Upper lobe of right lung (tissue), 1 donor: ENCODE measurements around the gene PLAC1. TPM values are rescaled to one million over a fixed set of nuclear protein-coding genes. Genes with fewer than 3 reads are reported as not detected.

Experiments used
- ATAC-seq: fragments of 200-7000 bp; cut with Tn5 transposase; one replicate; pipeline ENCODE4 v1.9.1; 2020; ENCODE audit warnings: mild to moderate bottlenecking, moderate library complexity
- DNase-seq: peaks from one replicate; pipeline ENCODE4 v3.0.0-alpha.2; 2020
- H3K27ac ChIP-seq: fragments of 200-600 bp; one replicate; pipeline ENCODE4 v1.8.0; 2022
- H3K27me3 ChIP-seq: fragments of 200-600 bp; one replicate; pipeline ENCODE4 v1.8.0; 2022; ENCODE audit warnings: mild to moderate bottlenecking
- H3K36me3 ChIP-seq: fragments of 200-600 bp; one replicate; pipeline ENCODE4 v1.8.0; 2022
- H3K4me1 ChIP-seq: fragments of 200-600 bp; one replicate; pipeline ENCODE4 v1.8.0; 2022
- H3K4me3 ChIP-seq: fragments of 200-600 bp; one replicate; pipeline ENCODE4 v1.8.0; 2022; ENCODE audit warnings: mild to moderate bottlenecking
- H3K9me3 ChIP-seq: fragments of 200-600 bp; one replicate; pipeline ENCODE4 v1.8.0; 2022
- intact Hi-C: fragments of 100-400 bp; cut with DNase I; formaldehyde crosslinking; loops from one replicate; pipeline ENCODE4 v1.11.0; 2022
- total RNA-seq: library from RNA; stranded (reverse); fragmentation: NEBNext Ultra II Directional; extraction: Animal tissue kit (Norgen Biotek cat#: 25700); gene quantifications from one replicate; pipeline ENCODE4 v1.2.1, GENCODE V29; 2021
- TF ChIP-seq, protein P1 (sequence below): fragments of 200-600 bp; IDR thresholded peaks from one replicate; pipeline ENCODE4 v1.8.0; 2022; ENCODE audit warnings: antibody characterized with exemption
- donor health status: DM: no; HTN: yes; CAD: no; lungs with severe emphysema.

PLAC1 gene
- total RNA-seq, 1 donor from 2014 or later, result not detected

DNA sequence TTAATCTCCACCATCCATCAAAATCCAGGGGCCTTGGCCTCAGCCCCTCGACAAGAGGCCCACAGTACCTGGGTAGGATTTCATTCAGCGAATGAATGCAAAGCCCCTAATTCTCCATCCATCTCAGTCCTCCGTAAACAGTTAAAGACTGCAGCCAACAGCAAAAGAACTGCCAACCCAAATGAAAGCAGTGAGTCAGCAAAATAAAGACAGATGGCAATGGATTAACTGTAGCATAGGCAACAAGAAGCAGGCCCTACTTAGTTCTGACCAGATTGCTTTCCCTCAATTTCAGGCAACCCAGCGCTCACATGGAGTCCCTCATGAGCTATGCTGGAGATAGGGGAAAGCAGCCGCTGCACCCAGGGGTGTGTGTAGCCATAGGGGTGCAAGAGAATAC is 21.4 kb downstream of the PLAC1 start:
- intact Hi-C loops, result no loop called here
- H3K4me3 ChIP-seq, result no peak overlapping the region
- H3K27me3 ChIP-seq, result no peaks in the 10 kb centered on the region
- DNase-seq (no peak), ATAC-seq (no peak)
- H3K36me3 ChIP-seq, result no peaks in the 10 kb centered on the region
- TF ChIP-seq, protein P1, sequence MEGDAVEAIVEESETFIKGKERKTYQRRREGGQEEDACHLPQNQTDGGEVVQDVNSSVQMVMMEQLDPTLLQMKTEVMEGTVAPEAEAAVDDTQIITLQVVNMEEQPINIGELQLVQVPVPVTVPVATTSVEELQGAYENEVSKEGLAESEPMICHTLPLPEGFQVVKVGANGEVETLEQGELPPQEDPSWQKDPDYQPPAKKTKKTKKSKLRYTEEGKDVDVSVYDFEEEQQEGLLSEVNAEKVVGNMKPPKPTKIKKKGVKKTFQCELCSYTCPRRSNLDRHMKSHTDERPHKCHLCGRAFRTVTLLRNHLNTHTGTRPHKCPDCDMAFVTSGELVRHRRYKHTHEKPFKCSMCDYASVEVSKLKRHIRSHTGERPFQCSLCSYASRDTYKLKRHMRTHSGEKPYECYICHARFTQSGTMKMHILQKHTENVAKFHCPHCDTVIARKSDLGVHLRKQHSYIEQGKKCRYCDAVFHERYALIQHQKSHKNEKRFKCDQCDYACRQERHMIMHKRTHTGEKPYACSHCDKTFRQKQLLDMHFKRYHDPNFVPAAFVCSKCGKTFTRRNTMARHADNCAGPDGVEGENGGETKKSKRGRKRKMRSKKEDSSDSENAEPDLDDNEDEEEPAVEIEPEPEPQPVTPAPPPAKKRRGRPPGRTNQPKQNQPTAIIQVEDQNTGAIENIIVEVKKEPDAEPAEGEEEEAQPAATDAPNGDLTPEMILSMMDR, result no peak
- no peak overlapping the region for H3K27ac ChIP-seq
- H3K4me1 ChIP-seq, result no peaks in the 10 kb centered on the region
- no peaks in the 10 kb centered on the region for H3K9me3 ChIP-seq

DNA sequence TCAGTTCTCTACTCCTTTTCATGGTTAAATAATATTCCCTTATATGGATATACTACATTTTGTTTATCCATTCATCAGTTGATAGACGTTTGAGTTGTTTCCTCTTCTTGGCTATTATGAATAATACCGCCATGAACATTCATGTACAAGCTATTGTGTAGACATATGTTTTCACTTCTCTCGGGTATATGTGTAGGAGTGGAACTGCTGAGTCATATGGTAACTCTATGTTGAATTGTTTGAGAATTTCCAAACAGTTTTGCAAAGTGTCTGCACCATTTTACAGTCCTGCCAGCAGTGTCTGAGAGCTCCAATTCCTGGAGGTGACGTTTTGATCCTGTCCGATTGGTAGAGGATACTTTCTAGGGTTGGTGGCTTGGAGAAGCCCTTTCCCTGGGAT is 23.6 kb downstream of the PLAC1 start:
- Histone ChIP-seq H3K4me3 (no peak overlapping the region), H3K36me3 (no peaks in the 10 kb centered on the region), H3K4me1 (no peaks in the 10 kb centered on the region), H3K27me3 (no peaks in the 10 kb centered on the region), H3K27ac (no peak overlapping the region), H3K9me3 (no peaks in the 10 kb centered on the region)
- ATAC-seq, result no peak
- DNase-seq, result no peak
- intact Hi-C loops, result no loop called here
- TF ChIP-seq, protein P1, result no peak

DNA sequence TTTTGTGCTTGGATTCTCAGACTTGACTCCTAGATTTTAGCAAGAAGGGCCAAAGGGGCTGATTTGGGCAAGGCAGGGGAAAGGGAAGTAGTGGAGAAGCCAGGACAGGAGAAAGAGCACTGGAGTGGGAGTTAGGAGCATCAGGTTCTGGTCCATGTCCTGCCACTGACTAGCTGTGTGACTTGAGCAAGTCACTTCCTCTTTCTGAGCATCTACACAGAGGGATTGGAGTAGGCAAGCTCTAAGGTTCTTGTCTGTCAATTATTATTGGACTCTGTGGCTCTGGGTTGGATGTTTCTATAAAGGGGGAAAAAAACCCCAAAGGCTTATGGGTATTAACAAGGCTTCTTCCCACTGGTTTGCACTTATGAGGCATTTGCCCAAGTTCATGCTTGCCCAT is 24.4 kb downstream of the PLAC1 start:
- TF ChIP-seq, protein P1, result no peak
- ATAC-seq (no peak), DNase-seq (no peak)
- no peaks in the 10 kb centered on the region for H3K4me1 ChIP-seq
- intact Hi-C loops, result no loop called here
- no peak overlapping the region for H3K27ac ChIP-seq
- H3K9me3 ChIP-seq, result no peaks in the 10 kb centered on the region
- no peak overlapping the region for H3K4me3 ChIP-seq
- H3K36me3 ChIP-seq, result no peaks in the 10 kb centered on the region
- H3K27me3 ChIP-seq, result no peaks in the 10 kb centered on the region

DNA sequence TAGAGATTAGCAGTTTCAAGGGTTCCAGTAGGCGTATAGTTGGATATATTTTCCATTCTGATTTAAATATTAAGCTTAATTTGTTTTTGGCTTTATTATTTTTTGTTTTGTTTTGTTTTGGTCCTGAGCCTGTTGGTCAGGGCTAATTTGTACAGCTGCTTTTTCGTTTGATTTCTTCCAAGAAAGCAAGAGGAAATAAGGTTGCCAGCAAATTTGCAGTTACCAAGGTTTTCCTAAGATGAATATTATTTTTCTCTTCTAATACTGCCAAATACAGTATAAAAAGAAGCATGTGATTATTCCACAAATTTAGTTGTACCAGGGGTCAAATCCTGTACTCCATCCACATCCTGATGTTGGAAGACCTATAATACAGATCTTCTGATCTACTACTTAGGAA is 24.9 kb downstream of the PLAC1 start:
- ATAC-seq, result no peak
- Histone ChIP-seq H3K4me1 (no peaks in the 10 kb centered on the region), H3K9me3 (no peaks in the 10 kb centered on the region), H3K4me3 (no peak overlapping the region), H3K36me3 (no peaks in the 10 kb centered on the region), H3K27me3 (no peaks in the 10 kb centered on the region), H3K27ac (no peak overlapping the region)
- intact Hi-C loops, result no loop called here
- DNase-seq, result no peak
- TF ChIP-seq, protein P1, result no peak

DNA sequence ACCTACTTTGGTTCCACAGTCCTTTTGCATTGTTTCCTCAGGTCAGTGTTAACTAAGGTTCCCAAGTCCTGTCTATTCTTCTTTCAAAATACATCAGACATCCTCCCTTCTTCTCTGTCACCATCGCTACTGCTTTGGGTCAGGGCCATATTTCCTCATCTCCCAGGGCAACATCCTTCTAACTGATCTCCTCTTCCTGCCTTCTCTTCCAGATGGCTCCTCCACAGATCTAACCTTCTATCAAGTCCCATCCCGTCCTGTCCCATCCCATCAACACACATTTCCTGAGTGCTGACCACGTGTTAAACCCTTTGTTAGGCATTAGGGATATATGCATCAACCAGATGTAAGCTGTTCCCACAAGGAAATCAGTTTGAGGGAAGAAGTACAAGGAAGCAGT is 25.9 kb downstream of the PLAC1 start:
- DNase-seq (no peak), ATAC-seq (no peak)
- TF ChIP-seq, protein P1, result no peak
- no peak overlapping the region for H3K27ac ChIP-seq
- H3K4me1 ChIP-seq, result no peaks in the 10 kb centered on the region
- no peaks in the 10 kb centered on the region for H3K36me3 ChIP-seq
- intact Hi-C loops, result no loop called here
- H3K4me3 ChIP-seq, result no peak overlapping the region
- H3K27me3 ChIP-seq, result no peaks in the 10 kb centered on the region
- H3K9me3 ChIP-seq, result no peaks in the 10 kb centered on the region
